Stimulated activated effector memory CD8-positive, alpha-beta T cell treated with anti-CD3 and anti-CD28 coated beads, Interleukin-12 subunit alpha, Interleukin-12 subunit beta, amount 100 ng/mL, for 72 hours (primary cell): ENCODE results near the gene TLCD1.
A peak's percentile ranks its signal among the peaks of the same experiment; 100 is the strongest.
"Not testable (repeated sequence)": the region's sequence is repeated elsewhere in the genome, so short reads cannot be mapped to it uniquely, and the experiment has no call there.

ENCODE experiments used
- ATAC-seq: fragments of 150-1000 bp; cut with Tn5 transposase; 2 replicates; pipeline ENCODE4 v1.10.0; 2021
- DNase-seq, 2 donors: peaks; one replicate each; pipeline ENCODE4 v3.0.0; 2021 to 2022; ENCODE audit warnings: low spot score in 2 of 2
- H3K27ac Mint-ChIP-seq: one replicate; pipeline ENCODE4 v1.8.0; 2022; ENCODE audit warnings: mild to moderate bottlenecking, mixed read lengths
- H3K36me3 Mint-ChIP-seq: one replicate; pipeline ENCODE4 v1.8.0; 2022; ENCODE audit warnings: mild to moderate bottlenecking, mixed read lengths
- H3K4me1 Mint-ChIP-seq: one replicate; pipeline ENCODE4 v1.8.0; 2022; ENCODE audit warnings: mixed read lengths
- H3K4me3 Mint-ChIP-seq: one replicate; pipeline ENCODE4 v1.8.0; 2022; ENCODE audit warnings: mild to moderate bottlenecking, mixed read lengths
- H3K9me3 Mint-ChIP-seq: one replicate; pipeline ENCODE4 v1.8.0; 2022; ENCODE audit warnings: mixed read lengths

TLCD1 gene

DNA sequence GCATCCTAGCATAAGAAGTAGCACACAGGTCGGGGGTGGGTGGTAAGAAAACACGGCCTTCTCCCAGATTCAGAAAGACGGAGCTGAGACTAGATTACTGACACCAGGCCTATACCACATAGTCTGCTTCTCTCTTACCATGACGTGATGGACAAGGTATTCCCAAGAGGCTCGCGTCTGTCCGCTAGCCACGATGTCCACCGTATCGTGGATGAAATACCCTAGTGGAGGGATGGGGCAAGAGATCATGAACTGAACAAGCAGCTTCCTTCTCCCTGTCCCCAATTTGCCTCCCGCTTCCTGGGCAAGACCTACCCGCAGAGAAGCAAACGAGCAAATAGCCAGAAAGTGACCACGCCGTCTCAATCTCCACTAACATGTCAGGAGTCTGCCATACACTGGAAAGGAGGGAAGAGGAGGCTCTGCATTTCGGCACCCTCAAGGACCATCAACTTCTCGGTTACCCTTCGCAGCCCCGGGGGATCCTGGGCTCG lies 820 bp downstream of the TLCD1 start:
- H3K36me3 Mint-ChIP-seq: peaks cover 89% of the 10 kb centered on the region

DNA sequence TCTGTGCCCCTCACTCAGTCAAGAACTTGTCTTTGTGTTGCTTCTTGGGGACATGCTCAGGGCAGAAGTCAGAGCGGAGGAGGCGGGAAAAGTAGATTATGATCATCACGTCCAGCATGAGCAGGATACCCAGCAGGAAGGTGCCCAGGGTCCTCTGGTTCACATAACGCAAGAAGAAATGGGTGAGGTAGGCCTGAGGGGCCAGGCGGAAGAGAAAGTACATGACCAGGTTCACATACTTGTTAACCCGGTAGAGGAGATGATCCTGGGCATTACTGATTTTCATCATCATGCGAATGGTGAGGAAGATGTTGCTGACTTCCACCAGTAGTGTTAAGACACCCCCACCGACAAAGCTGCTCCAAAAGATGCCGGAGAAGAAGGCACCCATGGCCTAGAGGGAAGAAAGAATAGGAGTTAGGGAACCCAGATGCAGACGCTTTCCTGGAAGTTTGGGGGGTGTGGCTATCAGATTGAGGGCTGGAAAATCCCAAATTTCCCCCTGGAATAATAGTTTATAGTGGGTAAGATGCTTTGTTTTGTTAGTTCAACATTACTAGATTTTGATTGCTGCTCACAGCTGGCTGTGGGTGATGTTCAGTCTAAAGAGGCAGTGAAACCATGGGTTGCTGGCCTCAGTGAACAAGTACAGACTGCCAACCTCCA lies 1.4 kb downstream of the TLCD1 start:
- Mint-ChIP-seq H3K4me1 (peaks cover 74% of the 10 kb centered on the region), H3K4me3 (peak overlapping the region; percentile 99), H3K9me3 (no peaks in the 10 kb centered on the region), H3K27ac (peak overlapping the region; percentile 100), H3K36me3 (peaks cover 95% of the 10 kb centered on the region)
- DNase-seq (no peak), ATAC-seq (no peak)

More for the DNA sequence above, 820 bp downstream of the TLCD1 start:
- Mint-ChIP-seq H3K4me3 (peak overlapping the region; percentile 99), H3K4me1 (peaks cover 73% of the 10 kb centered on the region), H3K9me3 (no peaks in the 10 kb centered on the region), H3K27ac (peak overlapping the region; percentile 100)
- DNase-seq: no peak
- ATAC-seq: no peak

DNA sequence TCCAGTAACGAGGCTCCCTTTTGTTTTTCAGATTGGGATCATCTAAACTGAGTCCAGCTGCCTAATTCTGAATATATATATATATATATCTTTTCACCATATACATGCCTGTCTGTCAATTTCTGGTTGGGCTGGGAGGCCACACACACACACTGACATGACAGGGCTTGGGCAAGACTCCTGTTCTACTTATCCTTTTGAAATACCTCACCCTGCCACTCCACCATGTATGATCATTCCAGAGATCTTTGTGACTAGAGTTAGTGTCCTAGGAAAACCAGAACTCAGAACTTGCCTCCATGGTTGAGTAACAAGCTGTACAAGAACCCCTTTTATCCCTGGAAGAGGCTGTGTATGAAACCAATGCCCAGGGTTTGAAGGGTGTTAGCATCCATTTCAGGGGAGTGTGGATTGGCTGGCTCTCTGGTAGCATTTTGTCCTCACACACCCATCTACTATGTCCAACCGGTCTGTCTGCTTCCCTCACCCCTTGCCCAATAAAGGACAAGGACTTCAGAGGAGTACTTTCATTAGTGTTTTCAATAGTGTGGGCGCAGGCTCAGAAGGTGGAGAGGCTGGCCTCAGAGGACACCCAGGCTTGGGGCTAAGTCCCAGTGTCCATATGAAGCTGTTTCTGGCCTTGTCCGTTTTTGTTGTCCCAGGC lies 2.1 kb downstream of the TLCD1 start:
- not testable (repeated sequence) for ATAC-seq

DNA sequence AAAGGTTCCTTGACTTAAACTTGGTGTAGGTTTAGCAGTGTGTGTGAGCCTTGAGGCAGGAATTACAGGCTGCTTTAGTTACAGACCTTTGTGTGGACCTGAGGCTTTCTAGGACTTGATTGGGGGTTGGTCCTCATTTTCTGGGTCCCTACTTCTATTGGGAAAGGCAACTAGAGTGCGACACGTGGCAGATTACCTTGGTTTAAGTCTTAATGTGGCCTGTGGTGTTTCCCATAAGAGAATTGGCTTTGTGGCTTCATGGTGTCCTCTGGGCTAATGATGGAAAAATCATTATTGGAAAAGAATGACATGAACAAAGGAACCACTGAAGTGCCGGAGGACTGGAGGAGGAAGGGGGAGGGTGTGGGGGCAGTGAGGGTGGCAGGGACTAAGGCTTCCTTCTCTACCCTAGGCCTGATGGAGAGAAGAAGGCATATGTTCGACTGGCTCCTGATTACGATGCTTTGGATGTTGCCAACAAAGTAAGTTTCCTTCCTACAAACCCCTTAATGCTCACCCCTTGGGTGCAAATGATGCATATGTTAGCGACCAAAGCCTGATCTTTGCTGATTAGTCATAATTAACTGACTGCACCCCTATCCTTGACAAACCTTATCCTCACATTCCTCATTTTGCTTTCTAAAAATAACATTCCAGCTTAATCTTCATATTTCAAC lies 2.7 kb downstream of the TLCD1 start:
- ATAC-seq (no peak), DNase-seq (no peak)
- Mint-ChIP-seq H3K9me3 (no peaks in the 10 kb centered on the region), H3K27ac (peak overlapping the region; percentile 100), H3K36me3 (peaks cover 91% of the 10 kb centered on the region), H3K4me1 (peaks cover 75% of the 10 kb centered on the region), H3K4me3 (peak overlapping the region; percentile 99)

More for the DNA sequence above, 2.1 kb downstream of the TLCD1 start:
- Mint-ChIP-seq H3K4me3 (peak overlapping the region; percentile 99), H3K4me1 (peaks cover 73% of the 10 kb centered on the region), H3K27ac (peak overlapping the region; percentile 100), H3K36me3 (peaks cover 97% of the 10 kb centered on the region)
- not testable (repeated sequence) for DNase-seq, H3K9me3 Mint-ChIP-seq

DNA sequence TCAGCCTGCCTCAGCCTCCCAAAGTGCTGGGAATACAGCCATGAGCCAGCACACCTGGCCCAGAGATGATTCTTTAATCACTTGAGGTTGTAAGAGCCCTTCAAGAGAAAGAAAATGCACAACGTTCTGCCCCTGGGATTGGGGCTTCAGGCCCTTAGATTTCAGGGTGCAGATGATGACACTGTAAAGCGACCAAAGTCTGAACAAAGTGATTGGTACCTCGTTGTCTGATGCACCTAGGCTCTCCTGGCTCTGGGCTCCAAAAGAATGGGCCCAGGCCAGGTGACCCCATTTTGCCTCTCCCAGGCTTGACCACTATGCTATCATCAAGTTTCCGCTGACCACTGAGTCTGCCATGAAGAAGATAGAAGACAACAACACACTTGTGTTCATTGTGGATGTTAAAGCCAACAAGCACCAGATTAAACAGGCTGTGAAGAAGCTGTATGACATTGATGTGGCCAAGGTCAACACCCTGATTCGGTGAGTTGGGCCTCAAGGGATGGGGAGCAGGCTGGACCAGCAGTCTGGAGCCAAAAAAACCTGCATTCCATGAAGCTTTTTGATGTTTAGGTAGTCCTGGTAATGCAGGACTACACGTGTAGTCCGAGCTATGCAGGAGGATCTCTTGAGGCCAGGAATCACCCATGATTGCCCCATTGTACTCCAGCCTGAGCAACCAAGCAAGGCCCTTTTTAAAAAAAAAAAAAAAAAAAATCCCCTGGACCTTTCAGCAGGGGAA lies 3.4 kb downstream of the TLCD1 start:
- Mint-ChIP-seq H3K4me1 (peaks cover 75% of the 10 kb centered on the region), H3K9me3 (no peaks in the 10 kb centered on the region), H3K27ac (peak overlapping the region; percentile 100), H3K4me3 (peak overlapping the region; percentile 99), H3K36me3 (peaks cover 83% of the 10 kb centered on the region)
- ATAC-seq (no peak), DNase-seq (no peak)

DNA sequence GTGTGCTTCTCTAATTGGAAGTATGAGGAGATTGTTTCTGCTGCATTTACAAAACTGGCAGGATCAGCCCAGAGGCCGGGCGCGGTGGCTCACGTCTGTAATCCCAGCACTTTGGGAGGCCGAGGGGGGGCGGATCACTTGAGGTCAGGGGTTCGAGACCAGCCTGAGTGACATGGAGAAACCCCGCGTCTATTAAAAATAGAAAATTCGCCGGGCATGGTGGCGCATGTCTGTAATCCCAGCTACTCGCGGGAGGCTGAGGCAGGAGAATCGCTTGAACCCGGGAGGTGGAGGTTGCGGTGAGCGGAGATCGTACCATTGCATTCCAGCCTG lies 5.1 kb downstream of the TLCD1 start:
- H3K4me3 Mint-ChIP-seq: peak overlapping the region; percentile 99
- not testable (repeated sequence) for ATAC-seq, H3K9me3 Mint-ChIP-seq, DNase-seq
- peaks cover 67% of the 10 kb centered on the region for H3K36me3 Mint-ChIP-seq
- H3K4me1 Mint-ChIP-seq: peaks cover 63% of the 10 kb centered on the region
- peak overlapping the region; percentile 100 for H3K27ac Mint-ChIP-seq

DNA sequence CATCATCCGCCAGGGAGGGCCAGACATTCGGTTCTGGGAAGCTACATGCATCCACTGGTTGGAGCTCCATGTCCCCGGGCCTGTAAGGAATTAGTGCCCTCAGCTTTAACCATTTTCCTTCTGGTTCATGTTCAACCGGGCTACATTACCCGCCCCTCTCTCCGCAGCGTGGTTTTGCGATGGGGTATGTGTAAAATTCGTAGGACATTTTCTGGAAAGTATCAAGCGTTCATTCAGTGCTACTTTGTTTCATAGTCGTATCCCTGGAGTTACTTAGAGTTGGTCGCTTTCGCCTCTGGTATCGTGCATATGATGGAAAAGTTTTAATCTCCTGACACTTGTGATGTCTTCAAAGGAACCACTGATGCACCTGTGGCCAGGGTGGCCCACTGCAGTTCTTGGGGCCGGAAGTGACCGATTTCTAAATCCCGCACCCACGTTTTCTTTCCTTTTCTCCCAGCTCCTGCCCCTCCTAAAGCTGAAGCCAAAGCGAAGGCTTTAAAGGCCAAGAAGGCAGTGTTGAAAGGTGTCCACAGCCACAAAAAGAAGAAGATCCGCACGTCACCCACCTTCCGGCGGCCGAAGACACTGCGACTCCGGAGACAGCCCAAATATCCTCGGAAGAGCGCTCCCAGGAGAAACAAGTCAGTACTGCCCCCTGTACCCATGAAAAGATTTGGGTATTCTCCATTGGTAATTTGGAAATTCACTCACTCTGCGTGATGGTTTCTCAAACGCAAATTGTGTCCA lies 5.6 kb downstream of the TLCD1 start:
- peak overlapping the region; percentile 100 for H3K27ac Mint-ChIP-seq
- peaks cover 59% of the 10 kb centered on the region for H3K4me1 Mint-ChIP-seq
- ATAC-seq: no peak
- no peaks in the 10 kb centered on the region for H3K9me3 Mint-ChIP-seq
- peaks cover 62% of the 10 kb centered on the region for H3K36me3 Mint-ChIP-seq
- DNase-seq: peak in 1 of 2 donors; percentile 67
- peak overlapping the region; percentile 99 for H3K4me3 Mint-ChIP-seq

DNA sequence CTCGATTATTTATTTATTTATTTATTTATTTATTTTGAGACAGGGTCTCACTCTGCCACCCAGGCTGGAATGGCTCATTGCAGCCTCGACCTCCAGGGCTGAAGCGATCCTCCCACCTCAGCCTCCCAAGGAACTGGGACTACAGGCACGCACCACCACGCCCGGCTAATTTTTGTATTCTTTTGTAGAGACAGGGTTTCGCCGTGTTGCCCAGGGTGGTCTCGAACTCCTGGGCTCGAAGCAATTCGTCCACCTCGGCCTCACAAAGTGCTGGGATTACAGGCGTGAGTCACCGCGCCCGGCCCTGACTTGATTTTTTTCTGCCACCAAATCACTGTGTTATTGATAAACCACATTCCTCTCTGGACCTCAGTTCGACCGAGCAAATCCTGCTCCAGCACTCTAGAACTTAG lies 7.0 kb downstream of the TLCD1 start:
- no peak for DNase-seq
- Mint-ChIP-seq H3K27ac (peak overlapping the region; percentile 100), H3K4me1 (peaks cover 45% of the 10 kb centered on the region), H3K4me3 (peak overlapping the region; percentile 99), H3K36me3 (peaks cover 48% of the 10 kb centered on the region), H3K9me3 (no peaks in the 10 kb centered on the region)
- ATAC-seq: no peak

DNA sequence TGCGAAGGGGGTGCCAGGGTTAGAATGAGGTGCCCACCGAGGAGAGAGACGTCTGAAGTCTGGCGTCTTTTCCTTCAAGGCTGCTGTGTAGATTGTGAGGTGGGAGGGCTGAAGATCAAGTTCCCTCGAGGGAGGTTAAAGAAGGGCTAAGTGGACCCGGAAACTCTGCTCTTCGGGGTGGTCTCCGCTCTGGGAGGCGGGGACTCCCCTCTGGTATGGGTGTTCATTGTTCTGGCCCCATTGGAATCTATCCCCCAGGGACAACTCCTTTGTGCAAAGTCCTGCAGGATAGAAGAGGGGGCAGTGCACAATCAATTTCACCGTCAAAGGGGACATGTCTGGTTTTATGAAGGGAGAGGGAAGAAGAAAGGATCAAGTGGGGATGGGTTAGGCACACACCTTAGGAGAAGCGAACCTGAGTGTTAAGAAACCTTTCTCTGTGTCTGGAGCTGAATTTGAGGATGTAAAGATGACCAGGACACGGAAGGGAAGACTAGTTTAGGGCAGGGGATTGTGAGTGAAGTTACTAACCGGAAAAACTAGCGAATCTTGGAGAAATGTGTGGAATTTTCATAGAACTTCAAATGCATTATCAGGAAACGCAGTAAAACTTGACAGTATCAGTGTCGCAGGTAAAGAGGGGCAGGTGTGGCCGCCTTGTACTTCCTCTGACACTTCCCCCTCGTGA lies 7.6 kb downstream of the TLCD1 start:
- Mint-ChIP-seq H3K9me3 (no peaks in the 10 kb centered on the region), H3K36me3 (peaks cover 42% of the 10 kb centered on the region), H3K27ac (no peak overlapping the region), H3K4me1 (peaks cover 40% of the 10 kb centered on the region), H3K4me3 (peak overlapping the region; percentile 99)
- no peak for DNase-seq
- ATAC-seq: no peak

DNA sequence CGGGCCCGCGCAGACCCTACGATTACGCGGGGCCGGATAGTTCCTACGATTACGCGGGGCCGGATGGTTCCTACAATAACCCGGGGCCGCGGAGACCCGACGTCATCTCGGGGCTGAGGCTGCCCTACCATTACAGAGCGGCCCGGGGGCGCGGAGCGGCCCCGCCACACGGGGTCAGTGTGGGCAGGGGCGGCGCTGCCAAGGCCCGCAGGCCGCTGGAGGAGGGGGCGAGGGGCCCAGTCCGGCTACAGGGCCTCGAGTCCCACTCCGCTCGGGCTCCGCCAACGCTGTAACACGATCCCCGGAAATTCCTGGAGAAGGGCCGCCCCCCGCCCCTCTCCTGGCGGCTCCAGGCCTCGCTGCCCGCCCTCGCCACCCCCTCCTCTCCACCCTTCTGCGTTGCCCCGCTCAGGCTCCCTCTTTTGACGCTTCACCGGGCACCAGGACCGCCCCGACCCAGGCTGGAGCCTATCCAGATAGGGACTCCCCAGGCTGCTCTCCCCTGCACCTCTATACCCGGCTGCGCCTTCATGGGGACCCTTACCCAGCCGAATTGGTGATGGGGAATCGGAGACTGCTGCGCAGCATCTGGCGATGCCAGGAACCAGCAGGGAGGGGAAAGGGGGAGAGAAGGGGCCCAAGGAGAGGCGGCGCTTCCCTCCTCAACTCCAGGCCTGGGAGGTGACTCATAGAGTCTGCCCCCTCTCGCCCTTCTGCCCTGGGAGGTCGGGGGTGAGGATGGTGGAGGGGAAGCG lies 8.3 kb downstream of the TLCD1 start, which contains the start of gene RAB34:
TSS of gene RAB34 (minus strand) at position 291 of the 755 bp plus-strand sequence. CDS start 602 bp downstream, outside the sequence.
- DNase-seq: no peak
- Mint-ChIP-seq H3K9me3 (no peaks in the 10 kb centered on the region), H3K27ac (no peak within 1 kb of the TSS), H3K4me3 (peak within 1 kb of the TSS; percentile 99), H3K4me1 (peaks cover 34% of the 10 kb centered on the region), H3K36me3 (peaks cover 35% of the 10 kb centered on the region)
- no peak for ATAC-seq

DNA sequence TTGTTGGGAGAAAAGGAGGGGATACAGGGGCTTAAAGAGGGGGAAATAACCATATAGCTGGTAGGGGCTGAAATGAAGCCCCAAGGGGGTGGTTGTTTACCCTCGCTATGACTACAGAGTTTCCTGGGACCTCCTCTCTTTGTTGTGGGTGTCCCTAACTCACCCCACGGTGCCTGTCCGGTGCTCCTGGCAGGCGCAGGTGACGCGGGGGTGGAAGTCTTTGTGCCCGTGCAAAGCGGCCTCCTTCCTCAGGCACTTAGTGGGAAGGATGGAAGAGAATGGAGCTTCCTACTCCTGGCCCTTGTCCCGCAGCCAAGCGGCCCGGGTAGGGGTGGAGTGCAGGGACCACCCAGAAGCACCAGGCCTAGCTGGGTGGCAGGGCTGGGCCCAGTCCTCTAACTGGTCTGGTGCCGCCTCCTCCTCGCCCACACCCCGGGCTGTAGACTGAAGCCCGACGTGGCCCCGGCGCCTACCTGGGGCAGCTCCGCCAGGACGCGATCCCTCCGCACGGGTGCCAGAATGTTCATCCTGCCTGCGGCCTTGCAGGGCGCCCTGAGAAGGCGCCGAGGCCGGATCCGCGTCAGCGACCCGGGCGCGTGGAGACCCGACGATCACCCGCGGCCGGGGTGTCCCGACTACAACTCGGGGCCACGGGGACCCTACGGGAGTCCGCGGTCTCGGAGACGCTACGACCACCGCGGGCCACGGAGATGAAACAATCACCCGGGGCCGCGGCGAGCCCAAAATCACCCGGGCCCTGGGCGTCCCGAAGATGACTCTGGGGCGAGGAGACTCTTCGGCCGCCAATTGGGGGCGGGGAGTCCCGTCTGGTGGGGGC lies 9.1 kb downstream of the TLCD1 start:
- Mint-ChIP-seq H3K27ac (no peak overlapping the region), H3K36me3 (peaks cover 27% of the 10 kb centered on the region), H3K9me3 (no peaks in the 10 kb centered on the region), H3K4me3 (no peak overlapping the region), H3K4me1 (peaks cover 35% of the 10 kb centered on the region)
- DNase-seq (no peak), ATAC-seq (no peak)

DNA sequence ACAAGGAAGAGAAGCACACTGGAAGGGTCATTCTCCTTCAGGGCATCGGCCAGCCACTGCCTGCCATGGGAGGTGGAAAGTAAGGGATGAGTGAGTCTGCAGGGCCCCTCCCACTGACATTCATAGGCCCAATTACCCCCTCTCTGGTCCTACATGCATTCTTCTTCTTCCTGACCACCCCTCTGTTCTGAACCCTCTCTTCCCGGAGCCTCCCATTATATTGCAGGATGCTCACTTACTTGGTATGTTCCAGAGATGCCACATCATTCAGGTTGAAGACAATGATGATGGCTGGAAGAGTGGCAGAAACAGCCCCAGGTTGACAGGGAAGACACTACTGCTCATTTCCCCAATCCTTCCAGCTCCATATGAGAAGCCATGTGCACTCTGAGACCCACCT lies 10.8 kb downstream of the TLCD1 start:
- Mint-ChIP-seq H3K36me3 (peaks cover 10% of the 10 kb centered on the region), H3K27ac (no peak overlapping the region), H3K9me3 (no peaks in the 10 kb centered on the region), H3K4me1 (peaks cover 36% of the 10 kb centered on the region), H3K4me3 (no peak overlapping the region)
- ATAC-seq: no peak
- DNase-seq: no peak

DNA sequence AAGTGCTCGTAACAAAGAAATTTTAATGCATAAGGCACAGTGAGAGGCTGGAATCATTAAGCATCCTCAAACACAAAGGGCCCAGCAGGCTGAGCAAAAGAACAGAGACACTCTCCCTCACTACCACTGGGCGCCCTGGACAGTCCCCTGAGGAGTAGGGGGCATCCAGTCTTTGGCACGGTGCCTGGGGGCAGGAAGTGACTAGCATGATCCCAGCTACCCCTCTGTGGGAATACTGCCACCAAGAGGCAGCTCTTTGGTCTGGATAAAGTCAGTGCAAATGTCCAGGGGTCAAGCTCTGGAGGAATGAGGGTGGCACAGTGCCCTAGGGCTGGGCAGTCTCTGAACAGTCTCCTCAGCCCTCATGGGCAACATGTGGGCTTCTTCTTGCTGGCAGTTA lies 11.8 kb downstream of the TLCD1 start:
- ATAC-seq: no peak
- peaks cover under 1% of the 10 kb centered on the region for H3K36me3 Mint-ChIP-seq
- H3K27ac Mint-ChIP-seq: no peak overlapping the region
- DNase-seq: no peak
- peaks cover 28% of the 10 kb centered on the region for H3K4me1 Mint-ChIP-seq
- H3K4me3 Mint-ChIP-seq: no peak overlapping the region
- H3K9me3 Mint-ChIP-seq: no peaks in the 10 kb centered on the region
